Measurements from ENCODE around the gene RGSL1.

The RGSL1 gene

GRCh38 chr1:182413969-182414368 lies 36.0 kb upstream of the RGSL1 start:
- no peak for ATAC-seq
- TF ChIP-seq CSRNP3 (CRISPR knock-in tag; IDR thresholded peaks at IDR 0.05) (no peak), CSDC2 (CRISPR knock-in tag; IDR thresholded peaks at IDR 0.05) (no peak), PPARA (CRISPR knock-in tag; IDR thresholded peaks at IDR 0.05; ENCODE audit: borderline replicate concordance) (no peak), ARNTL (CRISPR knock-in tag; IDR thresholded peaks at IDR 0.05; ENCODE audit: borderline replicate concordance, low read depth) (no peak), TSHZ2 (CRISPR knock-in tag; IDR thresholded peaks at IDR 0.05) (no peak), TOX (CRISPR knock-in tag; IDR thresholded peaks at IDR 0.05; ENCODE audit: borderline replicate concordance) (no peak), ZFP3 (CRISPR knock-in tag; IDR thresholded peaks at IDR 0.05) (no peak), ZC3H10 (CRISPR knock-in tag; IDR thresholded peaks at IDR 0.05) (no peak)

GRCh38 chr1:182415789-182416188 lies 34.2 kb upstream of the RGSL1 start:
- ATAC-seq: no peak

DNA sequence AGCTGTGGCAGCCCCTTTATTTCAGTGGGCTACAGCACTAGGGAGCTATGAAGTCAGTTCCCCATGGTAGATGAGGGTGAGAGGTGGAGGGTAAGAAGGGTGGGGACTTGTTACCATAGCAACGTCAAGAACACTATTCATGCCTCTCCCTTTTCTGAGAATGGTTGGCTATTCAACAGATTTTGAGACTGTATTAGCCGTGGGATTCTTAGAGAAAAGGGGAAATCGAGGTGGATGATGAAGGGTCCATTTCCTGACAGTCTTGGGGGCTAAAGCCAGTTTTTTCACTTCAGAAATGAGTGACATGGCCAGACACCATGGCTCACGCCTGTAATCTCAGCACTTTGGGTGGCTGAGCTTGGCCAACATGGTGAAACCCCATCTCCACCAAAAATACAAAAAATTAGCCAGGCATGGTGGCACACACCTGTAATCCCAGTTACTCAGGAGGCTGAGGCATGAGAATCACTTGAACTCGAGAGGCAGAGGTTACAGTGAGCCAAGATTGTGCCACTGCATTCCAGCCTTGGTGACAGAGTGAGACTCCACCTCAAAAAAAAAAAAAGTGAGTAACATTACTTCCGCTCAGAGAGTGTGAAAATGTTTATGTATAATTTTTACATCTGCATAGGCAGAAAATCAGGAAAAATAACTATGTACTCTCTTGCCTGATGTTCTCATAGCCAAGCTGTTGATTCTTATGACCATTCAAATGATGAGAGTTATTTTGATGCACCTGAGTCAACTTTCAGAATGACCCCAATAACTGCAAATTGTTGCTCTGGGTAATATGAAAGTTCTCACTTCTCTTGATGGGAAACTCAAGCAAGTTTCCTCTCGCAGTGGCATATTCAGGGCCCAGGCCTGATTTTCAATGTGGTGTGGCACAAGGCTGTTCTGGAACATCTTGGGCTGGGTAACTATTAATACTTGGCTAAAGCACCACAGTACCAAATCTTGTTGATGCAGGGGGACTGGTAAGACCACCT lies 23.2 kb upstream of the RGSL1 start:
- ATAC-seq: no peak
- no peak for TF ChIP-seq TOX (CRISPR knock-in tag; IDR thresholded peaks at IDR 0.05; ENCODE audit: borderline replicate concordance)
- TF ChIP-seq SNAI2 (CRISPR knock-in tag; IDR thresholded peaks at IDR 0.05): no peak
- TF ChIP-seq ZFP30 (CRISPR knock-in tag; IDR thresholded peaks at IDR 0.05): no peak
- TF ChIP-seq ARNTL (CRISPR knock-in tag; IDR thresholded peaks at IDR 0.05; ENCODE audit: borderline replicate concordance, low read depth): no peak
- no peak for TF ChIP-seq ZFP3 (CRISPR knock-in tag; IDR thresholded peaks at IDR 0.05)
- no peak for TF ChIP-seq BACH2 (CRISPR knock-in tag; IDR thresholded peaks at IDR 0.05; ENCODE audit: borderline replicate concordance)
- TF ChIP-seq PPARA (CRISPR knock-in tag; IDR thresholded peaks at IDR 0.05; ENCODE audit: borderline replicate concordance): no peak
- no peak for TF ChIP-seq ZNF70 (CRISPR knock-in tag; IDR thresholded peaks at IDR 0.05)
- TF ChIP-seq ESRRG (CRISPR knock-in tag; IDR thresholded peaks at IDR 0.05): no peak
- no peak for TF ChIP-seq CSDC2 (CRISPR knock-in tag; IDR thresholded peaks at IDR 0.05)
- no peak for TF ChIP-seq ZNF565 (CRISPR knock-in tag; conservative IDR thresholded peaks at IDR 0.05; ENCODE audit: low read depth)
- TF ChIP-seq PATZ1 (CRISPR knock-in tag; IDR thresholded peaks at IDR 0.05; ENCODE audit: borderline replicate concordance): no peak
- no peak for TF ChIP-seq GLIS3 (CRISPR knock-in tag; IDR thresholded peaks at IDR 0.05)
- no peak for TF ChIP-seq ZC3H10 (CRISPR knock-in tag; IDR thresholded peaks at IDR 0.05)
- no peak for TF ChIP-seq ISL1 (CRISPR knock-in tag; IDR thresholded peaks at IDR 0.05)
- no peak for TF ChIP-seq CREB5 (CRISPR knock-in tag; IDR thresholded peaks at IDR 0.05; ENCODE audit: low read depth)
- no peak for TF ChIP-seq CSRNP3 (CRISPR knock-in tag; IDR thresholded peaks at IDR 0.05)

More at GRCh38 chr1:182415789-182416188, 34.2 kb upstream of the RGSL1 start:
- TF ChIP-seq CSDC2 (CRISPR knock-in tag; IDR thresholded peaks at IDR 0.05) (no peak), OSR1 (CRISPR knock-in tag; IDR thresholded peaks at IDR 0.05) (no peak), SNAI2 (CRISPR knock-in tag; IDR thresholded peaks at IDR 0.05) (no peak), ZNF8 (CRISPR knock-in tag; IDR thresholded peaks at IDR 0.05) (no peak), TSHZ2 (CRISPR knock-in tag; IDR thresholded peaks at IDR 0.05) (no peak), BACH2 (CRISPR knock-in tag; IDR thresholded peaks at IDR 0.05; ENCODE audit: borderline replicate concordance) (no peak), TOX (CRISPR knock-in tag; IDR thresholded peaks at IDR 0.05; ENCODE audit: borderline replicate concordance) (no peak), ISL1 (CRISPR knock-in tag; IDR thresholded peaks at IDR 0.05) (no peak), ZFP3 (CRISPR knock-in tag; IDR thresholded peaks at IDR 0.05) (no peak)

Measured in SK-N-SH treated with all-trans-retinoic acid at 6 μM for 48 hours (cell line).